Activated gamma-delta T cell (primary cell): Measurements from ENCODE around the gene XIAP.

Experiments
- DNase-seq: peaks from one replicate; lab custom pipeline; 2025; lab: John Stamatoyannopoulos, UW

Gene XIAP

DNA sequence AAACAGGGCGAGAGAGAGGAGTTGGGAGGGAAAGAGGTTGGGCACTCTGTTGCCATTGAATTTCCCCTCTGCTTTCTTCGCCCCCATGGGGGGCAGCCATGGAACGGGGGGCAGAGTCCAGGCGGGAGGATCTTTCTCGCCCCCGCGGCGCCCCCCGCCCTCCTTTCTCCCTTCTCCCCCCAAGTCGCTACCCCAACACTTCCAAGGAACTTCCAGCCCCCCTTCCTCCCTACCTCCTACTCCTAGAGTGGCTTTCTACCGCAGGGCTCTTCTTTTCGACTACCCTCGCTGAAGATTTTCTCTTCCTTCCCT is 101.1 kb downstream of the XIAP start:
- DNase-seq, result no peak

DNA sequence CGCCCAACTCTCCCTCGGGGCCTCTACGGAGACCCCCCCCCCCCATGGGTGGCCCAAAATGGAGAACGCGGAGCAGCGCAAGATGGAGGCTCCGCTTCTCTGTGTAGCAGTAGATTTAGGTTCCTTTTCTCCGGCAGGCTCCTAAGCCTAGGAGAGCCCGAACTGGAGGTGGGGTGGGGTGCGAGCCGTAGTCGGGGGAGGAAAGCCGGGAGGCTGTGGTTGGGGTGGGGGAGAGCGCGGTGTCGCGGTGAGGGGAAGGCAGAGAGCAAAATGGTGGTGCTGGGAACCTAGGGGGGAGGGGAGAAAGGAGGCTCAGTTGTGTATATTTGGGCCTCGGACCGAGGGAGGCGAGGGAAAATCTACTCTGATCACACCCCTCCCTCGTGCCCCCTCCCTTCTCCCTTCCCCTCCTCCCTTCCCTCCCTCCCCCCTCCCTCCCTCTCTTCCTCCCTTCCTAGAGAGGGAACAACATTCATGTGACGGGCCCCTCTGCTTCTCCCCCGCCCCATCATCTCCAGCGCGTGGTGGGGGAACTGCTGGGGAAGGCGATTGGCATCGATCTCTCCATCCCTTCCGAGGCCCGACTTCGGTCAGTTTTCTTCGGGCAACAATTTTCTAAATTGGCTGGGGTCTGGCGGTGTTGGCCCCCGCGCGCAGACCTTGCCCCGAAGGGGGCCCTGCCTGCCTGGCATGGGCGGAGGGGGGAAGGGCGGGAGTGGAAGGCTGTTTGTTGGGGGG is 101.6 kb downstream of the XIAP start, which contains the start of gene STAG2:
STAG2 (plus strand) TSS at position 439 of the 738 bp plus-strand sequence. CDS start 60,922 bp downstream, outside the sequence.
- peak; percentile 24 for DNase-seq

DNA sequence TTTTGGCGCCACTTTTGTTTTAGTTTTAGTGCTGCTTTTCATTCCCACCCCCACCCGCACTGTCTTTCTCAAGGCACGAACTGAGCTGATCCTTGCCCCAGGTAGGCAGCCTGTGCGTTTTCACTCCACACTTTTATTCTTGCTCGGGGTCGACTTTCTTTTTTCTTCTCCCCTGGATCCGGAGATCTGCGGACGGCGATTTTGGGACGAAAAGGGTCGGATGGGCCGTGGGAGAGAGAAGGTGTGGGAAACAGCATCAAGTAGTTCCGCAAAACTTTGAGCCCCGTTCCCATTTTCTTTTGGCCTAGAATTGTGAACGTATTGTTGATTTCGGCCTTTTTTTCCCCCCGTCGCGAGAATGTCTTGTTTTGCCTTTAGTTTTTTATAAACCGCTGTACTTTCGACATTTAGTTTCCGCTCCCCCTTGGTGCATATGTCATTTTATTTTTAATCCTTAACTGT is 102.2 kb downstream of the XIAP start:
- DNase-seq, result no peak

DNA sequence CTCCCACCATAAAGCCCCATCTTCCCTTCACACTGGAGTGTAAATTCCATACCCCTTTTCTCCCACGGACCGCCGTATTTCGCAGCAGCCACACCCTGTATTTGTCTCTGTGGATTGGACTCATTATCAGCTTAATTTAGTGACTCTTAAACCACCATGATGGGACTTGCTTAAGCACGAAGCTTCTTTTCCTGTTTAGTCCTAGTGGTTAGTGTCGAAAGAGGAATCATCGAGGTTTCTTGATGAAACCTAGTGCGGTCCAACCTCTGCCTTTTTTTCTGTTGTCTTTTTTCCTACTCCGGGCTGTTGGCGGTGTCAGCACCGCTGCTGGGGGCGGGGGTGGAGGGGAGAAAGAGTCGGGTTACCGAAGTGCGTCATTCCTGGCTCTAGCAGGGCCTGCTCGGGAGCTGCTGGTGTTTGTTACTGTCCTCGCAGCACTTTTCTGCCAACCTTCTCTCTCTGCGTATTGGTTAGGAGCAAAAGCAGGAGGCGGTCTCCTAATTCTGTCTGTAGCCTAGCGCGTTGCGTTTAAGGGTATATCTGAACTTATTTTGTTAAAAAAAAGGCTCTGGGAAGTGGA is 103.0 kb downstream of the XIAP start:
- peak; percentile 50 for DNase-seq
